Raji (cell line): ENCODE data around the gene CORO6.

Experiments used
- POLR2A ChIP-seq: IDR thresholded peaks from 2 replicates; pipeline ENCODE4 v1.6.1; 2011; ENCODE audit warnings: low read depth, low read length, control low read depth; ENCODE audit not compliant: insufficient read depth

CORO6 gene

GRCh38 chr17:29582254-29582765 is 40.4 kb downstream of the CORO6 start:
- TF ChIP-seq POLR2A = no peak

DNA sequence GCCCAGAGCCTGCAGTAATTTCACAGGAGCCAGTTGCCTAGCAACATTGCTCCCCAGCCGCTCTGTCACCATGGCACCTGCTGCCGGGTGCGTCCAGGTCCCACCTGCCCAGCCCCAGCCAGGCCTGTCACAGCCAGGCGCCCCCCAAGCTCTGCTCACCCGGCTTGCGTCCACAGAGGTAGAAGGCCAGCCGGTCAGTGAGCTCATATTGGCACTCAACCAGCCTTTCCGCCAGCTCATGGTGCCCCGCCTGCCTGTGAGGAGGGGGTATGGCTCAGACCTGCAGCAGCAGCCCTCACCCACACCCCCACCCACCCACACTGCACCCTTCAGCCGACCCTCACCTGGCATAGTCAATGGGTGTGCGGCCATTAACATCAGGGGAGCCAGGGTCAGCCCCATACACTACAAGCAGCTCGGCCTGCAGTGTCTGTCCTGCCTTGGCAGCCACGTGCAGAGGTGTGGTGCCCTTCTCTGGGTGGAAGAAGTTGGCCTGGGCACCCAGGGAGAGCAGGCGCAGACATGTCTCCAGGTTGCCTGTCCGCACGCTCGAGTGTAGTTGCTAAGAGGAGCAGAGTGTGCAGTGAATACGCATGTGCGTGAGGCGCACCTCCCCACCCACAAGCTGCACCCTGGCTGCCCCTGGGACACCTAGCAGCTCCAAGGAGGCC is 41.0 kb downstream of the CORO6 start:
- TF ChIP-seq POLR2A = no peak

GRCh38 chr17:29579866-29580771 is 42.6 kb downstream of the CORO6 start:
- TF ChIP-seq POLR2A = no peak

DNA sequence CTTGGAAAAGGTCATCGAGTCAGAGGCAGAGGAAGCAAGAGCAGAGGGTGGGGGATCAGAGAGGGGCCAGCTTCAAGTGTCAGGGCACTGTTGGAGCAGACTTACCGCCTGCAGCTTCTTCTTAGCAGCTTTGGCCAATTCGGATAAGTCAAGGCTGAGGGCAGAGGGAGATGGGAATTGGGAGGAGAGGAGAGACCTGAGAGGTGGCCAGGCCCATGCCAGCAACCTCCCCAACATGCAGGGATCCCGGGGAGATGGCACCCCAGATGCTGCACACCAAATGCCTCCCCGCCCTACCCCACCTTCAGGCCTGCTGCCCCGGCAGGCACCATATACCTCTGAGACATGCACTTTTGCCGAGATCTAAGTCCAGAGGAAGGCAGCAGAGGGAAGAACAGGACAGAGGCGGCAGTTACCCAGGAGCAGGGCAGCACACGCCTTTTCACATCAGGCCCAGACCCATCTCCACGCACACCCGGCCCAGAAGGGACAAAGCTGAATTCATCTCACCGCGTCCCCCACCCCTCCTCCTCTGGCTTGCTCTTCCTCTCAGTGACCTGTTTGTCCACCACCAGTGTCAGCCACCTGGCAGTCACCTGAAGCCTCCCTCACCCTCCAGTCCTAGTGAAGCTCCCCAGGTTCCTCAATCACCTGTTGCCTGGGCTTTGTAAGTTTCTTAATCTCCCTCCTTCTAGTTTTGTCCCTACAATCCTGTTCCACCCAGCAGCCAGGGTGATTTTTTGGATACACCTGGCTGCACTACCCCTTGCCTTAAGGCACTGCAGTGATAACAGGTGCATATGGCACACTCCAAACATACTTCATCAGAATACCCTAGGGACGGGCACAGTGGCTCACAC is 43.9 kb downstream of the CORO6 start:
- no peak for TF ChIP-seq POLR2A

- no peak for TF ChIP-seq POLR2A
Measured at GRCh38 chr17:29577385-29578211, 45.1 kb downstream of the CORO6 start.

GRCh38 chr17:29577001-29577370 is 45.7 kb downstream of the CORO6 start:
- no peak for TF ChIP-seq POLR2A

GRCh38 chr17:29576214-29577000 is 46.3 kb downstream of the CORO6 start:
- no peak for TF ChIP-seq POLR2A

DNA sequence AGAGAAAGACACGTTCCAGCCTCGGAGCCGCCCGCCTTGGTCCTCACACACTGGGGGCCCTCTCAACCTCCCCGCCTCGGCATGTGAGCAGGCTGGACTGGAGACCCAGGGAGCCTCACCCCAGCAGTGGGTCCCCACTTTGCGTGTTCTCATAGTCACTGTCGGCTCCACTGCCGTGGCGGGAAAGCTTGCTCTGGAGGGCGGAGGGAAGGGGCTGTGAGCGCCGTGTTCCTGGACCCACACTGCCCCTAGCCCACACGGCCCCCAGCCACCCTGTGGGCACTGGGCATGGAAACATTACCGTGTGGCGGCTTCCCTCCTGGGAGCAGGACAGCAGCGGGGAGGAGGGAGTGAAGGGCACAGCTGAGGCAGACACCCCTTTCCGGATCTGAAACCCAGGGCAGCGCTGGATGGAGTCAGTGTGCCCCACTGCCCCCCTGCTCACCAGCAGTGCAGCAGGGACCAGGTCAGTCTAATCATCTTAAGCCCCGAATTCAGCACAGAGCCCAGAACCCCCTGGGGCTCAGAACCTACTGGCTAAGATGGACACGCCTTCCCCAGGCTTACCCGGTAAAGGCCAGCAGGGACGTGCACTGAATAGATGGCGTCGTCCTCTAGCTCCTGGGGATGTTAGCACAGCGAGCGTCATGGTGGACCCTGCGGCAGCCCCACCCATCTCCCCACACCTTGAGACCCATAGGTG is 47.0 kb downstream of the CORO6 start:
- TF ChIP-seq POLR2A = no peak

- TF ChIP-seq POLR2A = no peak
Measured at GRCh38 chr17:29574732-29575510, 47.8 kb downstream of the CORO6 start.

DNA sequence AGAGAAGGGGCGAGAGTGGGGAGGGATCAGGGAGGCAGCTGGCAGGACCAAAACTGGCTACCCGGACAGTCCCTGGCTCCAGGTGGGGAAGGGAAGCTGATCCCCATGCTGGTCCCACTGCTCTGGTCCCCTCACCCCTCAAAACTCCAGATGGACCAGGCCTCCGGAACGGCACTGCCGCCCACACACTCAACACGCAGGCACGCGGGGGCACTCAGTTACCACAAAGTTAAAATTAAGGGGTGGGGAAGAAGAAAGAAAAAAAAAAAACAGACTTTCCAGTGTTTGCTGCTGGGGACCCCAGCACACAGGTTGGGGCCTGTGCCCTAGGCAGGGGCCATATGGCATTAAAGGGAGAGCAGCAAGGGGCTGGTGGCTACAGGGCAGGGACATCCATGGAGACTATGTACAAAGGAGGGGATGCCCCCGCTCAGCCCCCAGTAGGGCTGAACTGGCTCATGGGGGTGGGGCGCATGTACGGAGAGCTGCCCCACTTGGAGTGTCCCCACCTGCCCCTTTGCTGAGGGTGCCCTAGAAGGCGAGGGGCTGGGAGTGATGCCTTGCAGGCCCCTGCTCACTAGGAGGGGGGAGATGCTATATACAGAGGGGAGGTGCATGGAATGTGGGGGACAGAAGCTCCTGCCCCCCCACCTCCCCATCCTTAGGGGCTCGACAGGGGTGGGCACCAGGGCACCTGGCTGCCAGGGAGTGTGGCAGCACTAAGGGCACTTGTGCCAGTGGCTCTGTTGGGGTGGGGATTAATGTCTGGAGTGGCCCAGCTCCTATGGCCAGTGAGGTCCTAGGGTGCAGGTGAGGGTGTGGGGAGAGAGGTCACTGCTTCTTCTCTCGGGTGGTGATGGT is 48.6 kb downstream of the CORO6 start:
- no peak for TF ChIP-seq POLR2A

DNA sequence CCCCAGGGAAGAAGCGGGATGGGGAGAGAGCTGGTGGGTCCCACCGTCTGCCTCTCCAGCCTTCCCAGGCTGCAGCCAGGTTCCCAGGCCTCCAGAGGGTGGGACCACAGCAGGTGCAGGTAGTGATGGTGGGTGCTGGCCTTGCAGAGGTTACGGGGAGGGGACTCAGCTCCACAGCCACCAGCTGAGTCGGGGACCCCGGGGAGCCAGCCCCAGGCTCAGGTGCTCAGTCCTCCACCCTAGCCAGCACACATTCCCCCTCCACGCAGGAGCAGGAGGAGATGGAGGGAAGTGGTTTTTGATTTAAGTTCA is 49.2 kb downstream of the CORO6 start:
- TF ChIP-seq POLR2A = no peak

GRCh38 chr17:29572691-29573557 is 49.8 kb downstream of the CORO6 start:
- no peak for TF ChIP-seq POLR2A
